NCI-H1048 (cell line): ENCODE measurements around the gene CAP1.

Experiments used
- DNase-seq: peaks from one replicate; lab custom pipeline; 2025; lab: John Stamatoyannopoulos, UW

Gene CAP1

GRCh38 chr1:40095806-40096205 is 55.3 kb downstream of the CAP1 start:
- DNase-seq = no peak

- DNase-seq = no peak
These were observed 56.1 kb downstream of the CAP1 start for GRCh38 chr1:40096646-40096976.

GRCh38 chr1:40096977-40097782 is 56.7 kb downstream of the CAP1 start, which contains the start of gene PPT1:
Gene PPT1, minus strand, starts transcription at chr1:40097252. Its CDS starts 14 bp downstream, at chr1:40097238.
- DNase-seq = no peak

- no peak for DNase-seq
These were observed 61.5 kb downstream of the CAP1 start for GRCh38 chr1:40102038-40102437.

GRCh38 chr1:40102896-40103295 is 62.4 kb downstream of the CAP1 start:
- no peak for DNase-seq

- DNase-seq = no peak
These were observed 64.5 kb downstream of the CAP1 start for GRCh38 chr1:40105028-40105427.

GRCh38 chr1:40107290-40107959 is 66.9 kb downstream of the CAP1 start:
- no peak for DNase-seq

- no peak for DNase-seq
These were observed 69.9 kb downstream of the CAP1 start for GRCh38 chr1:40110389-40110788.

GRCh38 chr1:40114400-40114799 is 73.9 kb downstream of the CAP1 start:
- no peak for DNase-seq

- no peak for DNase-seq
These were observed 79.6 kb downstream of the CAP1 start for GRCh38 chr1:40120128-40120527.
